B cell (primary cell): Measurements from ENCODE around the gene SLC7A6. TPM values are rescaled to one million over a fixed set of nuclear protein-coding genes. Genes with fewer than 3 reads are reported as not detected.

ENCODE experiments used
- ATAC-seq: fragments of 200-7000 bp; cut with Tn5 transposase; one replicate; pipeline ENCODE4 v1.10.0; 2021; ENCODE audit warnings: low read depth, mild to moderate bottlenecking, moderate number of reproducible peaks, moderate library complexity
- CTCF ChIA-PET: fragments of 350-600 bp; sonication (Branson Sonifier 250); formaldehyde crosslinking; loops from one replicate; lab custom pipeline; 2021; ENCODE audit warnings: antibody characterized with exemption, inconsistent platforms; lab: Charles Lee
- POLR2A ChIA-PET: fragments of 350-600 bp; sonication (Branson Sonifier 250); formaldehyde crosslinking; loops from one replicate; lab custom pipeline; 2021; ENCODE audit warnings: antibody characterized with exemption; lab: Charles Lee
- DNase-seq: peaks from one replicate; pipeline ENCODE4 v3.0.0; 2013
- H2AFZ ChIP-seq: 2 replicates; pipeline ENCODE4 v1.6.1; 2012; ENCODE audit warnings: mild to moderate bottlenecking, low read depth, low read length; ENCODE audit not compliant: insufficient read depth, poor library complexity, severe bottlenecking
- H3K27ac ChIP-seq, 2 donors: 1 replicate in 1 of 2; 2 replicates in 1 of 2; pipeline ENCODE4 v1.5.1; 2012 to 2013; ENCODE audit warnings: low read length in 2 of 2, mild to moderate bottlenecking in 2 of 2, moderate library complexity in 1 of 2
- H3K27me3 ChIP-seq, 4 experiments: fragments of 200-600 bp in 1 of 4; sonication (generic) in 1 of 4; replicated peaks in 1 of 4; 1 replicate in 2 of 4; 2 replicates in 2 of 4; pipeline versions ENCODE4 v1.6.1 to v1.7.0; 2013 to 2016; ENCODE audit warnings: low read length in 3 of 4, mild to moderate bottlenecking in 2 of 4, mixed read lengths in 1 of 4, moderate library complexity in 1 of 4; ENCODE audit not compliant: insufficient read depth in 4 of 4, control insufficient read depth in 3 of 4; ENCODE audit errors: control extremely low read depth in 1 of 4
- H3K36me3 ChIP-seq, 2 experiments: replicated peaks in 1 of 2; 1 replicate in 1 of 2; 2 replicates in 1 of 2; pipeline versions ENCODE4 v1.6.1 to v1.7.1; 2013; ENCODE audit warnings: low read length in 1 of 2; ENCODE audit not compliant: insufficient read depth in 2 of 2, control insufficient read depth in 1 of 2; ENCODE audit errors: control extremely low read depth in 1 of 2, extremely low read depth in 1 of 2
- H3K4me1 ChIP-seq, 2 donors: fragments of 200-600 bp in 1 of 2; sonication (generic) in 1 of 2; 1 replicate in 1 of 2; 2 replicates in 1 of 2; pipeline versions ENCODE4 v1.5.1 to v1.6.1; 2013 to 2017; ENCODE audit warnings: low read length in 2 of 2; ENCODE audit not compliant: control insufficient read depth in 2 of 2, insufficient read depth in 2 of 2
- H3K4me2 ChIP-seq: replicated peaks from 2 replicates; pipeline ENCODE3; 2012; ENCODE audit warnings: mild to moderate bottlenecking, low read depth, low read length; ENCODE audit not compliant: poor library complexity, severe bottlenecking
- H3K4me3 ChIP-seq, 5 experiments: fragments of 200-600 bp in 1 of 5; sonication (generic) in 1 of 5; 1 replicate in 3 of 5; 2 replicates in 2 of 5; pipeline versions ENCODE4 v1.5.1 to v1.7.0; 2011 to 2016; ENCODE audit warnings: low read length in 4 of 5, mild to moderate bottlenecking in 4 of 5, low read depth in 2 of 5, control low read depth in 1 of 5, moderate library complexity in 1 of 5; ENCODE audit not compliant: insufficient read depth in 1 of 5; ENCODE audit errors: control extremely low read depth in 1 of 5, extremely low read depth in 1 of 5
- H3K79me2 ChIP-seq: fragments of 200-600 bp; sonication (generic); one replicate; pipeline ENCODE4 v1.6.0; 2016; ENCODE audit warnings: low read length; ENCODE audit not compliant: control insufficient read depth, insufficient read depth
- H3K9ac ChIP-seq: fragments of 200-600 bp; sonication (generic); 2 replicates; pipeline ENCODE4 v1.6.1; 2017; ENCODE audit warnings: mild to moderate bottlenecking, low read length, moderate library complexity
- H3K9me3 ChIP-seq, 3 donors: one replicate each; pipeline versions ENCODE4 v1.6.1 to v1.7.1; 2013; ENCODE audit warnings: low read length in 2 of 3; ENCODE audit not compliant: control insufficient read depth in 2 of 3, insufficient read depth in 1 of 3; ENCODE audit errors: control extremely low read depth in 1 of 3
- H4K20me1 ChIP-seq: 2 replicates; pipeline ENCODE4 v1.6.0; 2012; ENCODE audit warnings: mild to moderate bottlenecking, low read length; ENCODE audit not compliant: insufficient read depth, control insufficient read depth, poor library complexity, severe bottlenecking
- H3K27ac Mint-ChIP-seq: one replicate; pipeline ENCODE4 v1.8.0; 2021; ENCODE audit warnings: mixed read lengths
- H3K27me3 Mint-ChIP-seq: one replicate; pipeline ENCODE4 v1.8.0; 2021; ENCODE audit warnings: mixed read lengths
- H3K4me1 Mint-ChIP-seq: one replicate; pipeline ENCODE4 v1.8.0; 2021; ENCODE audit warnings: mixed read lengths
- H3K4me3 Mint-ChIP-seq: one replicate; pipeline ENCODE4 v1.8.0; 2021; ENCODE audit warnings: mixed read lengths
- H3K9me3 Mint-ChIP-seq: one replicate; pipeline ENCODE4 v1.8.0; 2022; ENCODE audit warnings: mixed read lengths; ENCODE audit not compliant: insufficient read depth
- CTCF ChIP-seq: fragments of 200-600 bp; IDR thresholded peaks from one replicate; pipeline ENCODE4 v1.8.0; 2022; ENCODE audit warnings: antibody characterized with exemption, mild to moderate bottlenecking
- EZH2 ChIP-seq: IDR thresholded peaks from 2 replicates; pipeline ENCODE4 v1.6.1; 2012; ENCODE audit warnings: borderline replicate concordance, low read depth, mild to moderate bottlenecking, moderate library complexity, low read length; ENCODE audit not compliant: insufficient read depth, poor library complexity, severe bottlenecking
- WGBS: methylation state at CpG from one replicate; pipeline ENCODE4 v1.1.5; 2013; ENCODE audit warnings: missing lambda C conversion rate; ENCODE audit not compliant: insufficient coverage; 5-methylcytosine and 5-hydroxymethylcytosine counted together
- intact Hi-C: fragments of 100-400 bp; cut with micrococcal nuclease; formaldehyde crosslinking; loops from one replicate; pipeline ENCODE4 v1.10.0; 2022
- polyA plus RNA-seq: library from polyadenylated mRNA; depleted of rRNA; stranded (reverse); fragments of >200 nt; gene quantifications from 2 replicates; pipeline ENCODE4 v1.2.3, GENCODE V29; 2012
- total RNA-seq, 2 donors: library from RNA; stranded (reverse); fragments of 120-200 nt in 1 of 2; gene quantifications; 1 replicate in 1 of 2; 2 replicates in 1 of 2; pipeline versions ENCODE4 v1.2.3 to v1.2.4, GENCODE V29; 2013 to 2022

The SLC7A6 gene
- total and polyA plus RNA-seq, 2 donors (not counting 1 experiment from before 2014, with no cell fraction given): 73.8 to 85.1 TPM

- Histone ChIP-seq H3K27me3 (no peaks in the 10 kb centered on the region), H3K9ac (peak overlapping the region; percentile 94), H3K79me2 (peaks cover 34% of the 10 kb centered on the region), H2AFZ (peak overlapping the region; percentile 99), H4K20me1 (peaks cover 9% of the 10 kb centered on the region), H3K4me3 (peak overlapping the region; percentile 78 to 97 (median 96)), H3K27ac (no peak overlapping the region), H3K9me3 (no peaks in the 10 kb centered on the region), H3K4me2 (peak overlapping the region; percentile 99), H3K36me3 (peaks cover 0 to 4% of the 10 kb centered on the region in 2 experiments), H3K4me1 (peaks cover 30 to 40% of the 10 kb centered on the region in 2 donors)
- no peak for ATAC-seq
- Mint-ChIP-seq H3K4me3 (peak overlapping the region; percentile 97), H3K4me1 (peaks cover 35% of the 10 kb centered on the region), H3K27me3 (no peaks in the 10 kb centered on the region), H3K27ac (peak overlapping the region; percentile 50), H3K9me3 (no peaks in the 10 kb centered on the region)
- WGBS: 10% methylated on average over 17 of the region's 20 CpGs
- TF ChIP-seq EZH2 (no peak), CTCF (no peak)
- CTCF ChIA-PET: interaction anchor here (0.7 to 9.1 kb wide), 6 partner anchors 13 to 276 kb away, joined by 3 to 109 read pairs (median 6); partner anchors contain the start of gene SLC7A6
- no peak for DNase-seq
- POLR2A ChIA-PET: interaction anchor here (0.8 to 1.2 kb wide), 2 partner anchors 18 to 66 kb away, joined by 3 read pairs; partner anchors contain the start of genes PRMT7 and SLC7A6OS
- intact Hi-C loops: no loop called here
Observed at GRCh38 chr16:68244481-68244902, 19.8 kb upstream of the SLC7A6 start.
